Measurements from ENCODE around the gene MGAT4D.
"Not testable (repeated sequence)": the region's sequence is repeated elsewhere in the genome, so short reads cannot be mapped to it uniquely, and the experiment has no call there.

The MGAT4D gene

DNA sequence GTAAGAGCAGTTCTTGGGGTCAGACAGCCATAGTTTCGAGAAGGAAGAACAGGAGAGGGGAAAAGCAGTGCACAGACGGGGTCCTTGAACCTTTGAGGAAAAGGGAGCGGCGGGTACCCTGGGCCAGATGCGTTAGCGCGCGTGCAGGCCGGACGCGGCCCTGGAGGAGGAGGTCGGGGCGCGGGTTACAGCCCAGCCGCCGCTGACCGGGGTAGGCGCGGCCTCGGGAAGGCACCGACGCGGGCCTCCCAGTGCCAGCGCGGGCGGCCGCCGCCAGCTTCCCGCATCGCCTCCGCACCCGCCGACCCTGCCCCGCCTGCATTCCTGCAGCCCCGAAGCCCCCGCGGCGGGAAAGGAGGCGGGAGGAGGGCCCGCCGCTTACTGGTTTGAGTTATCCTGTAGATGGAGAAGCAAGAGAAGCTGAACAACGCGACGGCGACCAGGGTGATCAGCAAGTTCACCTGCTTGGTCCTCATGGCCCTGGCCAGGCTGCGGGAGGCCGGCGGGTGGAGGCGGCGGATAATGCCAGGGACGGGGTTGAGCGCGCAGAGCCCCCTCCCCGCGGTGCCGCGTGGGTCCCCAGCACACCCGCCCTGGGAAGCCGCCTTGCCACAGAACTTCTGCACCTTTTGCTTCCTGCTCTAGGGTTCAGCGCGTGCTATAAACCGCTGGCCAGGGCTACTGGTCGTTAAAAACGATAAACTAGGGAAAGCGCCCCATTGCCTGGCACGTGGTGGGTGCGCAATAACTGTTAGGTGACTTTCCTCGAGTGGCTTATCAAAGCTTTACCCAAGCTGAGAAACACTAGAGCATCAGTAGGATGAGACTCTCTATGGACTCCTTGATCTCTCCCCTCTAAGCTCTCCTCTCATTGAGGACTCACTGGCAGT, at the start of gene MGAT4D:
MGAT4D (minus strand) TSS at position 547 of the 890 bp plus-strand sequence; CDS start at position 476, 71 bp downstream.
- DNase-seq, result no peak

DNA sequence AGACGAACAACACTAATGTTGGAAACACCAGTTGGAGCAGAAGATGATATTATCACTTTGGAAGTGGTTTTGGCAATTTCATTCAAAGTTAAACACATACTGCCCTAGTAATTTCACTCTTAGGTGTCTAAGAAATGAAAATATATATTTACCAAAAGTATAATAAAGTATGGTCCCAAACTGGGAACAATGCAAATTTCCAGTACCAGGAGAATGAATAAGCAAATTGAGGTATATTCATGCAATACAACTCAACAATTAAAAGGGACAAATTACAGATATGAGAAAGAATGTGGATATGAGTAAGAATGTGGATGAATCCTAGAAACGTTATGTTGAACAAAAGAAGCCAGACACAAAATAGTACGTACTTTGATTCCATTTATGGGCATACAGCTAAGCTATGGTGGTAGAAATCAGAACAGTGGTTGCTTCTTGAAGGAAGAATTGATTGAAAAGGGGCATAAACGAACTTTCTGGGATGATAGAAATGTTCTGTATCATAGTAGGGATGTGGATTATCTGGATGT, 35.9 kb upstream of the MGAT4D start:
- no peak for DNase-seq

DNA sequence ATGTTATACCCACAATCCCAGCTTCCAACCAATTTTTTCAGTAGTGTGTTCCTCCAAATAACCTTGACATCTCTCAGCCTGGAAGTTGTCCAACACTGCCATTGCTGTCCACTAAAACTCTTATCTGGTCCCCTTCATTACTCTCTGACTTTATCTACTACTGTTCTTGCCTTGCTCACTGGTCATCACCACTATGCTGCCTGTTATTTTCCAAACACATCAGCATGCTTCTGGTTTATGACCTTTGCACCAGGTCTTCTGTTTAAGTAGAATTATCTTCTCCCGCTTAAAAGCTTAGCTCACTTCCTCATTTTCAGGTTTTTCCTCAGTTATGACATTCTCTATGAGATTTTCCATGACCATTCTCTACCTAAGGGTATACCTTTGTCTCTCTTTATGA, 31.3 kb upstream of the MGAT4D start:
- no peak for DNase-seq

DNA sequence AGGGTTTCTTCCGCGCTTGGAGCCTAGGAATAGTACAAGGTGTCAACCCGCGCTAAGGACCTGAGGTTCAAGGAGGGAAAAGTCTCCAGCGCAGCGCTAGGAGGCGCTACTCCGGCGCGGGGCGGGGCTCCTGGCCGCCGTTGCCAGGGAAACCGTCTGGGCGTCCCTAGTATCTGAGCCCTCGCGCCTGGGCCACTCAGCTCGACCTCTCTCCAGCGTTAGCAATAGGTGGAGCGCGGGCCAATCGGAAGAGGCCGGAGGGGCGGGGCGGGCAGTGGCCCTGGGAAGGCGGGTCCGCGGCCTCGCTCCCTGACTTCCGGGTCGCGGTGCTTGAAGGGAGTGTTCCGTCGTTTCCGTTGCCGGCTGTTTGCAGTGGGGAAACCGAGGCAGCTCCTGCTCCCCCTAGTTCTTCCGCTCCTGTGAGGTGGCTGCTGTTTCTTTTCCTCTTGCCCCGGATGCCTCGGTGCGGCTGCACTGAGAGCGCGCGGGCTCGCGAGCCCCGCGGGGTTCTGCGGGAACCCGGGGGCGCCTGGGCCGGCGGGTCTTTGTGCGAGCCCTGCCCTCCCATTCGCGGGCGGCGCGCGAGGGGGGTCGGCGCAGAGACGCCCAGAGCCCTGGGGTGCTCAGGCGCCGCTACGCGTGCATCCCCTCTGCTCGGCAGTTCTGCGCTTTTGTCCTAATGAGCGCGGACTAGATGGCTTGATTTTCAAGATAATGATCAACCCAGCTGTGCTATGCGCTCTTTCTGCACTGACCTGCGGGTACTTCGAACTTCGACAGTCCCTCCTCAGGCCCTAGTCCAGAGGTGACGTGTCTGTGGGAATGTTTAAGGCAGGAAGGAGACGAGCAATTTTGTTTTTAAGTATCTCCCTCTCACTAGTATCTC, 26.0 kb upstream of the MGAT4D start, which contains the start of gene ELMOD2:
ELMOD2 (plus strand) TSS at position 312 of the 886 bp plus-strand sequence. CDS start 1,261 bp downstream, outside the sequence.
- DNase-seq, result peak; percentile 98

DNA sequence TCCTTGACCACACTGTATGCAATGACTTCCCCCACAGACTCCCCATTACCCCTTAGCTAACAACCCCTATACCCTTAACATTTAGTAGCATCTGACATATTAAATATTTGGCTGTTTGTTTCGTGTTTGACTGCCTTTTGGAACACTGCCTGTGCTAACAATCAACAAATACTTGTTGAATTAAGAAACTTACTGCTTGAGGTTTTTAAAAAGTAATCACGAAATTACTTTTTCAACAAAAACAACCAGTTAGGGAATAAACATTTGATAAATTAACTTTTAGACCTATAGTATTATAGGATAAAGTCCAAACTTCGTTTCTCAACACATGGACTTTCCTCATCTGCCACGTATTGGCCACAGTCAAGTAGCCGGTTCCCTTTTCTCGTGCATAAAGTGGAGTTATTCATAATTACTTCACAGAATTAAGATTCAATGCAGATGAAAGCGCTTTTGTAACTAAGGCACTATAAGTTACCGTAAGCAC, 25.3 kb upstream of the MGAT4D start:
- no peak for DNase-seq

DNA sequence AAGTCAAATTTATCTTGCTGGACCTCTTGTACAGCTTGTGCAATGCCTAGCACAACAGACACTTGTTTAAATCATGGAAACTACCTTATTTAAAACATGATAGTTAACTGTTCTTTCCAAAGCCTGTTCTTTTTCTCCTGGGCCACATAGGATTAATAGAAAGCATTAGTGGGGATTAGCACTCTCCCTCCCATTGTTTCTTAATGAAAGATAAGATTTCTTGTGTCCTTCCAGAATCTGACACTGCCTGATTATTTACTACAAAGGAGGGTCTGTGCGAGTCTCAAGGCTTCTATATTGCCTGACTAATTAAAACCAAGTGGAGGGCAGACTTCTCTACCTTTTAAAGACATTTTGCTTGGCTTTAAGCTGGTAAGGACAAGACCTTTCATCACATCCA, 17.3 kb upstream of the MGAT4D start:
- no peak for DNase-seq

DNA sequence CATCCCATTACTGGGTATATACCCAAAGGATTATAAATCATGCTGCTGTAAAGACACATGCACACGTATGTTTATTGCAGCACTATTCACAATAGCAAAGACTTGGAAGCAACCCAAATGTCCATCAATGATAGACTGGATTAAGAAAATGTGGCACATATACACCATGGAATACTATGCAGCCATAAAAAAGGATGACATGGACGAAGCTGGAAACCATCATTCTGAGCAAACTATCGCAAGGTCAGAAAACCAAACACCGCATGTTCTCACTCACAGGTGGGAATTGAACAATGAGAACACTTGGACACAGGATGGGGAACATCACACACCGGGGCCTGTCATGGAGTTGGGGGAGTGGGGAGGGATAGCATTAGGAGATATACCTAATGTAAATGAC, 15.7 kb upstream of the MGAT4D start:
- DNase-seq, result not testable (repeated sequence)

DNA sequence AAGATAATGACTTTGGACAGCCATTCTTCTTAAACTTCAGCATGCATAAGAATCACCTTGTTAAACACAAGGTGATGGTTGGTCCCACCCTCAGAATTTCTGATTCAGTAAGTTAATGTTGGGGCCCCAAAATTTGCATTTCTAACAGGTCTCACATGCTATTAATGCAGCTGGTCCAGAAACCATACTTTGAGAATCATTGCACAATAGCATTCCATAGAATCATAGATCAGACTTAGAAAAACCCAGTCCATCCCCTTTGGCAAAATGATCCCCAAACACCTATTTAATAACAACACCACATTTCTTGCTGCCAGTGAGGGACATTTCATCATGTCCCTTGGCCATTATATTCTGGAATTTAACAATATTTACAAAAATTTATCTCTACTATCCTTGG, 6.2 kb upstream of the MGAT4D start:
- no peak for DNase-seq

DNA sequence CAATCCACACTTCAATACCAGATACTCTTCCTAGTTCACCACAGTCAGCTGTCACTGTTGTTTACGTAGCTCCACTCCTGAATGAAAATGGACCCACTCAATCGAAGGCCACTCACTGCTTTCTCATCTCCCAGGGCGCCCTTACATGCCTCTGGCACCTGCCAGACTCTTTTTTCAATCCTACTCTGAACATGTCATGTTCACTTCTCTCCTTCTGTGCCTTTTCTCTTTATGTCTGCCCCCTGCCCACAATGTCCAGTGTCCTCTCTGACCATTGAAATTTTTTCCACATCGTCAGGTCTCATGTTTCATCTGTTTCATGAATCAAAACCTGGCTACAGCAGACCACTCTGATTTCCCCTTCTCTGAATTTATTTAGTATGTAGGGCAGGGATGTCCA, 1.3 kb upstream of the MGAT4D start:
- no peak for DNase-seq

DNA sequence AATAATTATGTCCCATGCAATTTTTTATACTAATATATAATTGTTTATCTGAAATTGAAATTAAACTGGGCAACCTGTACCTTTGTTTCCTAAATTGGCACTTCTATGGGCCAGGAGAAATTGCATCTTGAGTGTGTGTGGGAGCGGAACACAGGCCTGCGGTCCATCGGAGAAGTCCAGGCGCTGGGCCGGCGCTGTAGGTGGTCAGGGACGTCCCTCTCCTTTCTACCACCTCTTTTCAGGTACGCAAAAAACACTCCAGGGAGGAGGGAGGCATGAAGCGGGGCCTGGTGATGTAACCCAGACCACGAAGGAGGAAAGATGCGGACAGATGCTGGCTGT, 717 bp downstream of the MGAT4D start:
- peak; percentile 28 for DNase-seq

DNA sequence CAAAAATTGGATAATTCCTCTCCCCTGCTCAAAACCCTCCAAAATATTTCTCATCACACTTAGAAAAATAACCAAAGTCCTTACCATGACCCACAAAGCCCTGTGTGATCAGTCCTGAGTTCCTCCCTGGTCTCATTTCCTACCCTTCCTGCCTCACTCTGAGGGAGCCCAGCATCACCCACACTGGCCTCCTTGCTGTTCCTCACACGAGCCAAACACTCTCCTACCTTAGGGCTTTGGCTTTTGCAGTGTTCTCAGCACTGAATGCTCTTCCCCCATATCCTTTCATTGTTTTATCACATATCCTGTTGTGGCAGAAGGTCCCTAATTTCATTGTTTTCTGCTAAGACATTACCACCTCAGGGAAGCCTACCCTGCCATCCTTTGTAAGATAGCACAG, 12.2 kb downstream of the MGAT4D start:
- no peak for DNase-seq

DNA sequence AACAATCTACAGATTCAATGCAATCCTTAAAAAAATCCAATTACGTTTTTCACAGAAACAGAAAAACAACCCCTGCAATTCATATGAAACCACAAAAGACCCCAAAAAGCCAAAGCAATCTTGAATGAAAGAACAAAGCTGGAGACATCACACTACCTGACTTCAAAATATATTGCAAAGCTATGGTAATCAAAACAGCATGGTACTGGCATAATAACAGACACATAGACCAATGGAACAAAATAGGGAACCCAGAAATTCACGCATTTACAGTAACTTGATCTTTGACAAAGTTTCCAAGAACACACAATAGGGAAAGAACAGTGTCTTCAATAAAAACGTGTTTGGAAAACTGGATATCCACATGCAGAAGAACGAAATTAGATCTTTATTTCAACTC, 14.6 kb downstream of the MGAT4D start:
- no peak for DNase-seq

DNA sequence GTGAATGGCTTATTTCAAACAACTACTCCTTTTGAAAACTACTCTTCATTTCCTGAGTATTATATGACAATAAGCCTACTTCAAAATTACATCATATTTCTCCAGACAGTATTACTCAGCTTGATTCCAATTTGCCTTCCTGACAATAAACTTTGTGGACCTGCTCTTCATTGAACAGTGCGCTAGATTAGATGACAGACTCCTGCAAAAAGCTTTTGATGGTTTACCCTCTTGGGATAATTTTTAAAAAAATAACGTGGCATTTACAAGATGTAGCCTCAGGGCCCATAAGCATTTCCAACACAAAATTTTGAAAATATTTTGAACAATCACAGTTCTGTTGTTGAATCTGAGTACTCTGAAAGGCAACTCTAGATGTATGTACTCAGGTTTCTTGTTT, 25.9 kb downstream of the MGAT4D start:
- DNase-seq, result no peak

DNA sequence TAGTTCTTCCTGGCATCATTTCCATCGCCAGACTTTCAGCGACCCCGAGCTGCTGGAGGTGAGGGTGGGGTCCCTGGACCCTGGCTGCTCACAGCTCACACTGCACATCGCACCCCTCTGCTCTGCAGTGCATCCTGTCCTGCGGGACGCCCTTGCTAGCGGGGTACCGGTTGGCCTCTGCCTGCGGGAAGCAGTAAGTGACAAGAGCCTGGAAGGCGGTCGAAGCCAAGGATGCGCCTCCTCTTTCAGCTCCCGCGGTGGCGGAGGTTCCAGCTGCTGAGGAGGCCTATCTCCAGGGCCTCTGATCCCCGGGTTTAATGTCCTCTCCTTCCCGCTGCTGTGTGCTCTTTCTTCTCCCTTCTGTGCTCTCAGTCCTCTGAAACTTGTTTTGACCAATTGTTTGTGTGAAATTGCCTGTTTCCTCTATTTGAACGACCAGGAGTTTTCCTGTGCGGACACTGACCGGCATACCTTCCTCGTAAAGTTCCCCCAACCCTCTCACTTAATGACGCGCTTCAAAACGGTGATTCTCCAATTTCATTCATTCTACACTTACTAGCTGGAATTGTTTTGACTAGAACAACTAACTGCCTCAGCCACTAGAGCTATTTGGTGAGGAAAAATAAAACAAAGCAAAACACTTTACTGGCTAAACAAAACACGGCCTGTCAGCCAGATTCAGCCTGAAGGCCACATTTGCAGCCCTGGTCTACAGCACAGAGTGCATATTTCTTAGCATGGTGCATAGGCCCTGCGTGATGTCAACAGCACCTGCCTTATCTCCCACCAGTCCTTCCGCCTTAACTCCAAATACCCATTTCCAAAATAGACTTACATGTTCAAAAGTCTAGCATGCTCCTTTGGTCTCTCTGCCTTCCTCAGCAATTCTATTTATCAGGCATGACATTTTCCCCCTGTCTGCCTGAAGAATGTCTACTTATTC, 28.0 kb downstream of the MGAT4D start:
- DNase-seq, result no peak

DNA sequence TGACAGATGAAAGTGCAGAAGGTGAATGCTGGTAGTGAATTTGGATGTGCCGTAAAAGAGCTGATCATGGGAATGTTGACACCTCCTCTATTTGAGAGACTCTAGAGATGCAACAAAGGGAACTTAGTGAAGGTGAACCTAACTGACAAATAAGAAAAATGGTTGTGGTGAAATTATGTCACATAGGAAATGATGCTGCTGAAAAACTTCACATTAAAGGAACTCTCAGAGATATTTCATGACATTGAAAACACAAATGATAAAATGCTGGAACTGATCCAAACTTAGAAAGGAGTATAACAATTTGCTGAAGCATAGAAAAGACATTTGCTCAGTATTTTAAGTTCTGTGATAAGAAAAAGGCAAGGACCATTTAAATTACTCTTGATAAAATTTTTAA, 31.9 kb downstream of the MGAT4D start:
- DNase-seq, result no peak

DNA sequence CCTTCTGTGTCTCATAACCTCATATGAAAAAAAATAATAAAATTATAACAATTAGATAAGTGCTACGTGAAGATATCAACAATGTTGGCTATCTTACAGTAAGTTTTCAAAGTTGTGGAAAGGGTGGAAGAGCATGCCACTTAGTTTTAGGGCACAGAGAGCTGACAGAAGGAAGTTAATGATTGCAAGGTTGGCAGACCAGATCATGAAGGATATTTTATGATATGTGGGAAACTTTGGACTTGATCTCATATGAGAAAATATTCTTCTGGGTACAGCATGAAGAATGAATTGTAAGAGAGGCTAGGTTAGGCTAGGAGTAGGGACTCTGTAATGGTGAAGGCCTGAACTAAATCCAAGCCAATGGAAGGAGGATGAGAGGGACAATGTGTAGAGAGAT, 34.5 kb downstream of the MGAT4D start:
- DNase-seq, result no peak

DNA sequence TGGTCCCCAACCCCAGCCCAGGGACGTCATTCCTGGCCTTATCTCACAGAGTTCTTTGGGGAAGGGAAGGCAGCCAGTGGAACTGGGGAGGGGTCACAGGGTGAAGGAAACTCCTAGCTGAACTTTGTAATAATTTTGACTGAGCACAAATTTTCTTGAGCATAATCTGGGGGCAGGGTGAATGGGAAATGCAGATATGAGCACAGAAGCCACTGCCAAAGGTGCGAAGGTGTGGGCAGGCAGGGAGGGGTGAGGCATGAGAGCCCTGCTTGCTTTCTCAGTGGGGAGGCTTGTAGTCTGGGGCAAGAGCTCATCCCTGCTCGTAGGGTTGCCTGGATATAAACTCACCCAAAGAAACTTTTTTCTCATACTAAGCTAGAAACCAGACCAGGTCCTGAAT, 34.9 kb downstream of the MGAT4D start:
- no peak for DNase-seq

DNA sequence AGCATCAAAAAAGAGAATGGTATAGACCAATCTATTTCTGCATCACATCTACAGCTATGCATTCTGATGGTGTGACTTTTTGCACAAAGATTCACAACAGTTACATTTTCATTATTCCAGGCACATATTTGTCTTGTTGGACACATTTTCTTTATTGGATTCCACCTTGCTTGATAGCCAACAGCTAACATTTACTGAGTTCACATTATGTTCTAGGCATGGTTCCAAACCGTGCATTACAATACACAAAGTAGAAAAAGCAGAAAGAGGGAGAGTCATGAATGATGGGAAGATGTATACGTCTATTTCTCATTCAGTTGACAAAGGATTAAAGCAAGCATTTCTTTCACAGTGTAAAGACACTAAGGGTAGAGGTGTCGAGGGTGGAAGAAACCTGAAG, 47.7 kb downstream of the MGAT4D start:
- DNase-seq, result no peak

DNA sequence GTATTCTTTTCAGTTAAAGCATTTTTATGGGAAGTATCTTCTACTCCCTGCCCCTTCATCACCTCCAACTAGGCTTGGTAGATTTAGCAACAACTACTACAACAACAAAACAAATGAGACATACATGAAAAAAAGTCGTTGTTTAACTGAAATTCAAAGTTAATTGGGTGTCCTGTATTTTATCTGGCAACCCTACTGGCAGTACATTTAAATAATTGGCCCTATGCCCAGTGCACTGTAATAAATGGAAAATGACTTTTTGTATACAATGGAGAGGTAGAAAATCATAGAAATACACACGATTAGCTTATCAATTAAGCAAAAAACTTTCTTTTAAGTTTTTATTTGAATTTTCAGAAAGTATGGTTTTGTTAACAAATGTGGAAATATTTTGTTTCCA, 49.3 kb downstream of the MGAT4D start:
- no peak for DNase-seq

DNA sequence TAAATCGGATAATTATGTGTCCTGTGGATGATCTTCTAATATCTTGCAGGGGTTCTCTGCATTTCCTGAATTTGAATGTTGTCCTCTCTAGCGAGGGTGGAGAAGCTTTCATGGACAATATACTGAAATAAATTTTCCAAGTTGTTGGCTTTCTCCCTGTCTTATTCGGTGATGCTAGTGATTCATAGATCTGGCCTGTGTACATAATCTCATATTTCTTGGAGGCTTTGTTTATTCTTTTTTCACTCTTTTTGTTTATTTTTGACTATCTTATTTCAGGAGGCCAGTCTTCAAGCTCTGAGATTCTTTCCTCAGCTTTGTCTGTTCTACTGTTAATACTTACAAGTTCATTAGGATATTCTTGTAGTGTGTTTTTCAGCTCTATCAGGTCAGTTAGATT, 49.9 kb downstream of the MGAT4D start:
- no peak for DNase-seq

DNA sequence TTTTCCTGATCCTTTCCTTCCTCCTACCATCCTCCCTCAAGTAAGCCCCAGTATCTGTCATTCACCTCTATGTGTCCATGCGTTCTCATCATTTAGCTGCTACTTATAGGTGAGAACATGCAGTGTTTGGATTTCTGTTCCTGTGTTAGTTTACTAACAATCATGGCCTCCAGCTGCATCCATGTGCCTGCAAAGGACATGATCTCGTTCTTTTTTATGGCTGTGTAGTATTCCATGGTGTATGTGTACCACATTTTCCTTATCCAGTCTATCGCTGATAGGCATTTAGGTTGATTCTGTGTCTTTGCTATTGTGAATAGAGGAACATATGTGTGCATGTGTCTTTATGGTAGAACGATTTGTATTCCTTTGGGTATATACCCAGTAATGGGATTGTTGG, 53.7 kb downstream of the MGAT4D start:
- DNase-seq, result not testable (repeated sequence)

DNA sequence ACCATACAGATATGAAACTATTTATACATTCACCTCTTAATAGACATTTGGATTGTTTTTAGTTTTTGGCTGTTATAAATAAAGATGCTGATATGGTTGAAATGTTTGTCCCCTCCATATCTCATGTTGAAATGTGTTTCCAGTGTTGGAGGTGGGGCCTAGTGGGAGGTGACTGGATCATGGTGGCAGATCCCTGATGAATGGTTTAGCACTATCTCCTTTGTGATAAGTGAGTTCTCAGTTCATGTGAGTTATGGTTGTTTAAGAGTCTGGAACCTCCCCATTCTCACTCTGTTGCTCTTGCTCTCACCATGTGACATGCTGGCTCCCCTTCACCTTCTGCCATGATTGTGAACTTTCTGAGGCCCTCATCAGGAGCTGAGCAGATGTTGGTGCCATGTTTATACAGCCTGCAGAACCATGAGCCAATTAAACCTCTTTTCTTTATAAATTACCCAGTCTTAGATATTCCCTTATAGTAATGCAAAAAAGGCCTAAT, 58.4 kb downstream of the MGAT4D start:
- no peak for DNase-seq

All from left hindlimb (tissue), 1 donor.